HG02870 (cell line): ENCODE data around the gene EPAS1.

Experiments used
- ATAC-seq: cut with Tn5 transposase; IDR thresholded peaks from one replicate; pipeline ENCODE4 v1.9.1; 2021; ENCODE audit warnings: mild to moderate bottlenecking, moderate library complexity; ENCODE audit not compliant: unreplicated experiment

Gene EPAS1

GRCh38 chr2:46380038-46380940, 83.1 kb downstream of the EPAS1 start:
- no peak for ATAC-seq

GRCh38 chr2:46381263-46381849, 84.1 kb downstream of the EPAS1 start:
- no peak for ATAC-seq

DNA sequence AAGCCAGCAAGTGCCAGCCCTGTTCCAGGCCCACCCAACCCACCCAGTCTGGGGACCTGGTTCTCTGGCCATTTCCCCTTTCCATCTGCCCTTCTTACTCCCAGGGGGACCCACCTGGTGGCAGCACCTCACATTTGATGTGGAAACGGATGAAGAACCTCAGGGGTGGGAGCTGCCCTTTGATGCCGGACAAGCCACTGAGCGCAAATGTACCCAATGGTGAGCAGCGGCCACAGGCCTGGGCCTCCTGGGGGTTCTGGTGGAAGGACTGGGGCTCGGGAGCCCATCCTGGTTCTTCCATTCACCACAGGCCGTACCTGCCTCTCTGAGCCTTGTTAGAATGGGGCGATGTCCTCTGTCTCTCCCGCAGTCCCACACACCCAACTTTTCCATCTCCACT, 84.7 kb downstream of the EPAS1 start:
- no peak for ATAC-seq

- no peak for ATAC-seq
These were observed 85.3 kb downstream of the EPAS1 start for GRCh38 chr2:46382331-46383112.

- ATAC-seq, result no peak
These were observed 85.8 kb downstream of the EPAS1 start for GRCh38 chr2:46383113-46383395.

- no peak for ATAC-seq
These were observed 86.7 kb downstream of the EPAS1 start for GRCh38 chr2:46383784-46384456.

- no peak for ATAC-seq
These were observed 87.2 kb downstream of the EPAS1 start for GRCh38 chr2:46384457-46384815.

GRCh38 chr2:46385786-46386577, 88.8 kb downstream of the EPAS1 start:
- no peak for ATAC-seq

DNA sequence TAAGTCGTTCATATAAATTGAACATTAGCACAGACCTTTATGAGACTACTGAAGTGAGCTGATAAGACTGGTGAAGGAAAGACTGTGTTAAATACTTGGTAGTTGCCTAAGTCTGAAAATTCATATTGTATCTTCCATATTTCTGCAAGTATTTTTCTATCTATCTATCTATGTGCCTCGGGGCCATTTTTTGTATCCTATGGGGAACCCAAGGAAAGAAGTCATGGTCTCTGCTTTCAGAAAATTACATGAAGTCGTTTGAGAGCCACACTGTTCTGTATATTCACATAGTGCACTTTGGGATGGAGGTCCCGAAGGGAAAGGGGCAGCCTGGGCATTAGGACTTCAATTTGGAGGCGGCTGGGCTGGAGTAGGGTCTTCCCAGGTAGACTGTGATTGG, 89.6 kb downstream of the EPAS1 start:
- no peak for ATAC-seq

- no peak for ATAC-seq
These were observed 90.1 kb downstream of the EPAS1 start for GRCh38 chr2:46387292-46387691.

DNA sequence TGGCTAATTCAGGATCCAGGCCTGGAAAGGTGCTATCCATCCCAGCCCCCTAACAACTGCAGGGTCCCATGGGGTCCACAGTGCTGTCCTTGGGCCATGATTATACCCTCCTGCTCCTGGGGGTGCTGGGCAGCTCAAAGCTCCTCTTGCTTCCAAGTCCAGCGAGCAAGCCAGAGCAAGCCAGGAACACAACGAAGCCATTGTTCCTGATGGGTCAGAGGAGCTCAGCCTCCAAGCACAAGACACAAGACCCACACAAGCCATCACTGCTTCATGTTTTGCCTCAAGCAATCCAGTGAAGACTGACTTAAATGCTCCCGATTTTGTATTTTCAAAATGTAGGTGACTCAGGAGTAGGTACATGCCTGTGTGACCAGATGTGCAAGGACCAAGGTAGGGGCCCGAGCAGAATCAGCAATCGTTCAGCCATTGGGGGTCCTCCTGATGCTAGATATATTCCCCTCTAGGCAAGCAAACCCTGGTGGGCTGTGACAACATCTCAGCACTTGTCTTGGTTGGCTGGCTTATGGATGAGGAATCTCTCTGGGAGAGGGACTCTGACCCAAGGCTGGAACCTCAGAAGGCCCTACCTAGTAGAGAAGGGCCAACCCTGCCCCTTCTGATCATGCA, 90.8 kb downstream of the EPAS1 start:
- no peak for ATAC-seq

- no peak for ATAC-seq
These were observed 91.7 kb downstream of the EPAS1 start for GRCh38 chr2:46388881-46389280.

DNA sequence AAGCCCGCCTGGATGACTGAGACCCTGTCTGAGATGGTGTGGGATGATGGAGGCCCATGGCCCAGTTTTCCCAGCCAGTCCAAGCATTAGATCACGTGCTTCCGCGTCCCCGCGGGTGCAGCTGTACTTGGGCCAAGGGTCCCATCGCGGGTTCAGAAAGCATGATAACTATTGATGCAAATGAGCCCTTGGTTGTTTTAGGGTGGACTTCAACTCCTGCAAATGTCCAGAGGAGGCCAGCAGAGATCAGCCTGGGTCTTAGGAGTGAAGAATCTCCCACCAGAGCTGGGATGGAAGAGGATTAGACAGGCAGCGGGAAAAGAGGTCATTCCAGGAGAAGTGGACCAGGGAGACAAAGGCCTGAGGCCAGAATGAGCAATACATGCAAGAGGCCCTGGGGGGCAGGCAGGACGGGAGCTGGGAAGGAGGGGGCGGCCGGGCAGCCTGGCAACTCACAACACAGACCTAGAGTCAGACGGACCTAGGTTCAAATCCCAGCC, 92.3 kb downstream of the EPAS1 start:
- ATAC-seq, result no peak

DNA sequence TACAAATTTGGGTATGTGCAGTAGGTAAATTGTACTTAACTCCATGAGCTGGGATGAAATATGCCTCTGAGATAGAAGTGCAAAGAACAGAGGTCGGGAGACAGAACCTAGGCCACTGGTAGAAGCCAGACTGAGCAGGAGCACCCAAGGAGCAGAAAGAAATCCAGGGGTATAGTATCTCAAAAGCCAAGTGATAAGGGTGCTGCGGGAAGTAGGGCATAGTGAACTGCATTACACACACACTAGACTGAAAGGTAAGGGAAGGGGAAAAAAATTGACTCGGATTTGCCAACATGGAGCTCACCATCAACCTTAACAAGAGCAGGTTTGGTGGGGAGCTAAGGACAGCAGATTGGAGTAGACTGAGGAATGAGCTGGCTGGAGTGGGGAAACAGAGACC, 92.8 kb downstream of the EPAS1 start:
- ATAC-seq, result no peak

- no peak for ATAC-seq
These were observed 93.7 kb downstream of the EPAS1 start for GRCh38 chr2:46390901-46391395.

- no peak for ATAC-seq
These were observed 95.5 kb downstream of the EPAS1 start for GRCh38 chr2:46392561-46393346.

DNA sequence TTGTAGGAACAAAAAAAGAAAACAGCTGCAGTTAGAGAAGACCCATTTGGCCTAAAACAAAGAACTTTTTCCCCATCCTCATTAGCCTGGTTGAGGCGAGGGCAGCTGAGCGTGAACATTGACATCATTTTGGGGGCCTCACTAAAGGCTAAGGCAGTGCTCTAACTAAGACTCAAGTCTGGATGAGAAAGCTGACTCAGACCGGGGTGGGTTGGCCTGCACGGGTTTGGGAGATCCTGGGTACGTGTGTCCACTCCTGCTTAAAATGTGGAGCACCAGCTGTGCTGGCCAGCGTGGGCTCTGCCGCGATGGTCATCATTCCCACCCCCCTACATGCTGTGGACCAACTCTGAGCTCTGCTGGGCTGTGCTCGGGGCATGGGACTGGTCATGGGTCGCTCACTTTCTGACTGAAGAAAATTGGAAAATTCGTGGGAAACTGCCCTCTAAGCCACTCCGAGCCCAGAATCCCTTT, 96.2 kb downstream of the EPAS1 start:
- no peak for ATAC-seq

DNA sequence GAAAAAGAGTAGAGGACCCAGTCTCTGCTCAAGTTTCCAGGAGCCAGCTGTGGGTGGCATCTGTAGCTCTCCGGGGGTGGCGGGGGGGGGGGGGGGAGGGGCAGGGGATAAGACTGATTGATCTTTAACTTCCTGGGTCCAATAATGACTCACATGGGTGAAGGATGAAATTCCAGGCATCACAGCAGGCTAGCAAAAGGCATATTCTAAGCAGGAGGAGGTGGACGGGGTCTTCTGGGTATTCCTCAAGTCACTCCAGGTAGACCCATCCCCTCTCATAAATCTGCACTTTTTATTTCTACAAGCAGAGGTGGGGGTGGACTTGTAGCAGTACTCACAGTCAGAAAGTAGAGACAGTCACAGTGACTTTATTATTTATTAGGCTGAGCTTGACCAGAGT, 96.7 kb downstream of the EPAS1 start:
- no peak for ATAC-seq
